Endothelial cell (in vitro differentiated cells): ENCODE measurements around the gene KSR2. TPM values are rescaled to one million over a fixed set of nuclear protein-coding genes. Genes with fewer than 3 reads are reported as not detected.

Source experiments
- DNase-seq: peaks from one replicate; pipeline ENCODE4 v3.0.0; 2021; ENCODE audit warnings: low spot score
- H3K27ac Mint-ChIP-seq: one replicate; pipeline ENCODE4 v1.8.0; 2021; ENCODE audit warnings: mixed read lengths, inconsistent platforms; ENCODE audit not compliant: unreplicated experiment
- H3K27me3 Mint-ChIP-seq: one replicate; pipeline ENCODE4 v1.8.0; 2021; ENCODE audit warnings: mild to moderate bottlenecking, moderate library complexity, mixed read lengths, inconsistent platforms; ENCODE audit not compliant: unreplicated experiment
- H3K36me3 Mint-ChIP-seq: one replicate; pipeline ENCODE4 v1.8.0; 2021; ENCODE audit warnings: mild to moderate bottlenecking, low read depth, mixed read lengths, inconsistent platforms; ENCODE audit not compliant: unreplicated experiment
- H3K4me1 Mint-ChIP-seq: one replicate; pipeline ENCODE4 v1.8.0; 2021; ENCODE audit warnings: mild to moderate bottlenecking, mixed read lengths, inconsistent platforms; ENCODE audit not compliant: unreplicated experiment
- H3K4me3 Mint-ChIP-seq: one replicate; pipeline ENCODE4 v1.8.0; 2021; ENCODE audit warnings: mild to moderate bottlenecking, mixed read lengths, inconsistent platforms; ENCODE audit not compliant: unreplicated experiment
- H3K9me3 Mint-ChIP-seq: one replicate; pipeline ENCODE4 v1.8.0; 2021; ENCODE audit warnings: mixed read lengths, inconsistent platforms; ENCODE audit not compliant: unreplicated experiment
- total RNA-seq: library from RNA; stranded (reverse); fragmentation: NEBNext Ultra II Directional; extraction: Animal tissue kit (Norgen Biotek cat#: 25700); gene quantifications from one replicate; pipeline ENCODE4 v1.2.1, GENCODE V29; 2021; ENCODE audit not compliant: unreplicated experiment
- TF ChIP-seq, protein P1 (sequence below): fragments of 200-600 bp; sonication (generic); IDR thresholded peaks from one replicate; pipeline ENCODE4 v1.5.0; 2021; ENCODE audit warnings: antibody characterized with exemption; ENCODE audit not compliant: unreplicated experiment

KSR2 gene
- total RNA-seq, 1 donor from 2014 or later = 0.05 TPM

DNA sequence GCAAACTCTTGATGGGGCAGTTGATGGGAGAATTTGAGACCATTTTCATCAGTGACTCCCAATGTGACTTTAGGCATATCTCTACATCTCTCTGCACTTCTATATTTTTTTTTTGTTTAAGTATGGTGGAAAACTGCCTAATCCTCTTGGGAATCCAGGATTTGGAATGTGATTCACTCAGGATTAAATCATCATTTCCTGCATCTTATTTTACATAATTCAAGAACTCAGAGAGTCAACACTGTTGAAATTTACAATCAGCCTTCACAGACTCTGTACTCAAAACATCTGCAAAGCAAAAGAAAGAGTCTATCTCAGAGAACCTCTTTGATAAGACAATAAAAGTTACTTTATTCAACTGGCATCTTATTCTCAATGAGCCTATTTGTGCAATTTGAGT lies 346.7 kb downstream of the KSR2 start:
- no peaks in the 10 kb centered on the region for H3K9me3 Mint-ChIP-seq
- H3K27ac Mint-ChIP-seq = no peak overlapping the region
- TF ChIP-seq, protein P1, sequence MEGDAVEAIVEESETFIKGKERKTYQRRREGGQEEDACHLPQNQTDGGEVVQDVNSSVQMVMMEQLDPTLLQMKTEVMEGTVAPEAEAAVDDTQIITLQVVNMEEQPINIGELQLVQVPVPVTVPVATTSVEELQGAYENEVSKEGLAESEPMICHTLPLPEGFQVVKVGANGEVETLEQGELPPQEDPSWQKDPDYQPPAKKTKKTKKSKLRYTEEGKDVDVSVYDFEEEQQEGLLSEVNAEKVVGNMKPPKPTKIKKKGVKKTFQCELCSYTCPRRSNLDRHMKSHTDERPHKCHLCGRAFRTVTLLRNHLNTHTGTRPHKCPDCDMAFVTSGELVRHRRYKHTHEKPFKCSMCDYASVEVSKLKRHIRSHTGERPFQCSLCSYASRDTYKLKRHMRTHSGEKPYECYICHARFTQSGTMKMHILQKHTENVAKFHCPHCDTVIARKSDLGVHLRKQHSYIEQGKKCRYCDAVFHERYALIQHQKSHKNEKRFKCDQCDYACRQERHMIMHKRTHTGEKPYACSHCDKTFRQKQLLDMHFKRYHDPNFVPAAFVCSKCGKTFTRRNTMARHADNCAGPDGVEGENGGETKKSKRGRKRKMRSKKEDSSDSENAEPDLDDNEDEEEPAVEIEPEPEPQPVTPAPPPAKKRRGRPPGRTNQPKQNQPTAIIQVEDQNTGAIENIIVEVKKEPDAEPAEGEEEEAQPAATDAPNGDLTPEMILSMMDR = no peak
- no peaks in the 10 kb centered on the region for H3K36me3 Mint-ChIP-seq
- no peaks in the 10 kb centered on the region for H3K27me3 Mint-ChIP-seq
- no peak overlapping the region for H3K4me3 Mint-ChIP-seq
- no peak for DNase-seq
- no peaks in the 10 kb centered on the region for H3K4me1 Mint-ChIP-seq

DNA sequence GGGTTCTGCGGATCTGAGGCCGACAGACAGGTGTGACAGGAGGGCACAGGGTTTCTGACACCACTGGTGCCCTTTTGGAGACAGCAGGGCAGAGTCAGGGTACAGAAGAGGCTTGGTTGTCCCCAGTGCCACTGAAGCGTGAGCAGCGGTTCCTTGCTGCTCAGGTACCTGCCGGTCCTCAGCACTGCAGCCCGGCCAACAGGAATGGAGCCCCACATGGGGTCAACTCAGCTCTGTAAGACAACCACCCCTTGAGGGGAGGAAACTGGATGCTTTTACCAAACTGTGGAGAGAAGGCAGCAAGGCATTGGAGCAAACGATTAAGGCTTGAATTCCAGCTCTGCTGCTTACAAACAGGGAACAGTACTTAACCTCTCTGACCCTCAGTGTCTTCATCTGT lies 361.0 kb downstream of the KSR2 start:
- TF ChIP-seq, protein P1 = no peak
- Mint-ChIP-seq H3K4me3 (no peak overlapping the region), H3K36me3 (no peaks in the 10 kb centered on the region), H3K4me1 (no peaks in the 10 kb centered on the region), H3K27me3 (no peaks in the 10 kb centered on the region), H3K27ac (no peak overlapping the region), H3K9me3 (no peaks in the 10 kb centered on the region)
- DNase-seq = no peak

DNA sequence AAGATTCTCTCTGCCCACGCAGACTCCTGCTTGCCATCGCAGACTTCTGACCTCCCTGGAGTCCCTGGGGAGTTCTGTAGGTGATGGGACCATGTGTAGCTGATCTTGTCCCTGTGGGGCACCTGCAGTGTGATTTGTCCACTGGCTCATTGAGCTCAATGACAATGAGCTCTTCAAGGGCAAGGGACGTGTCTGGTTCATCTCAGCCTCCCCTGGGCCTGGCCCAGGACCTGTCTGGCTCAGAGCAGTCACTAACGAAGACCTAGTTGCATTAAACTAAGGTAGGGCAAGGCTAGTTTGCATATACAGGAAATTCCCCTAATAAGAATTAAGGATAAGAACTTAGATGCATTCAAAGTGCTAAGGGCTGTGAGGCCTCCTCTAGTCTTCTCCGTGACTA lies 361.8 kb downstream of the KSR2 start:
- Mint-ChIP-seq H3K27ac (no peak overlapping the region), H3K4me3 (no peak overlapping the region), H3K27me3 (no peaks in the 10 kb centered on the region), H3K9me3 (no peaks in the 10 kb centered on the region), H3K36me3 (no peaks in the 10 kb centered on the region), H3K4me1 (no peaks in the 10 kb centered on the region)
- TF ChIP-seq, protein P1 = no peak
- DNase-seq = no peak

DNA sequence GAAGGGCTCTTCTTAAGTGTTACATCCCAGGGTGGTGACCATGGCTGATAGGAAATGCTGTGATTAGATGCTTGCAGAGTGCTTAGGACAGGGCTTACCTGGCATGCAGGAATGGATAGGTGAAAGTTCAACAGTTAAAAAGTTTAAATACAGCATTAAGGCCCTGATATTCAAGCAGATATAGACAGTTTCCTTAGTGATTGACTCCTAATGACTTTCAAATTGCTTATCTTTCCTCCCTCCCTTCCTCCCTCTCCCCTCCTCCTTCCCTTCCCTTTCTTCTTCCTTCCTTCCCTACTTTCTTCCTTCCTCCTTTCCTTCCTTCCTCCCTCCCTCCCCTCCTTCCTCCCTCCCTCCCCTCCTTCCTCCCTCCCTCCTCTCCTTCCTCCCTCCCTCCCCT lies 362.8 kb downstream of the KSR2 start:
- Mint-ChIP-seq H3K4me3 (no peak overlapping the region), H3K27ac (no peak overlapping the region), H3K4me1 (no peaks in the 10 kb centered on the region), H3K27me3 (no peaks in the 10 kb centered on the region), H3K9me3 (no peaks in the 10 kb centered on the region), H3K36me3 (no peaks in the 10 kb centered on the region)
- no peak for DNase-seq
- TF ChIP-seq, protein P1 = no peak

DNA sequence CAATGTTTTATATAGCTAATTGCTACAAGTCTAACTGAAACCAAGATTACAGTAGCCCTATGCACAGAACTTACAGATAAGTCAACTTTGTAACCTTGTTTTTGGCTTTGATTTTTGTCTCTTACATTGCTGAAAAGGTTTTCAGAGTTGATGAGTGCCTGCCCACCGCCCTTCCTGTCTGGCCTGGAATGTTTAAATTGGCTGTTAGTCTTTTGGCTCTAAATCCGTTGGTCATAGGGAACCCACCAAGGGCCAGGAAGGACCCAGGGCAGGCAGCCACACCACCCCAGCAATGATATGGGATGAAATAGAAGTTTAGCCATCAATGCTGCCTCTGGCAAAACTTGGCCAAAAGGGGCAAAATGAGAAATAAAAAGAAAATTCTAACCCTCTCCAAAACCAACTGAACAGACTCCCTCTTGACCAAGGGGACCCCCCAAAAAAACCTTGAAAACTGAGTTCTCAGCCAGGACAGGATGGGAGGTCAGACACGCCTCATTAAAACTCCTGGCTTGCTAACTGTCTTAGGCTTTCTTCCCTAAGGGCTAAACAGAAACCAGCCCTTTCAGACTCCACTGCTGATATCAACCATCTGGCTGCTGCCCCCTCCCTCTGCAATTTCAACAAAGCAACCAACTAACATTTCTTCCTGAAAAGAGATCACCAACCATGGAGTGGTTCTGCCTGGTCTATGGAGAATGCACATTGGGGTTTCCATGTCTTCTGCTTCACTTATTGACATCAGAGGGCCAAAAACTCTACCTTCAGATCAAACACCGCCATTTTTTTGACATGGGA lies 365.3 kb downstream of the KSR2 start:
- H3K4me1 Mint-ChIP-seq = no peaks in the 10 kb centered on the region
- DNase-seq = no peak
- no peaks in the 10 kb centered on the region for H3K9me3 Mint-ChIP-seq
- TF ChIP-seq, protein P1 = no peak
- no peak overlapping the region for H3K4me3 Mint-ChIP-seq
- no peaks in the 10 kb centered on the region for H3K36me3 Mint-ChIP-seq
- H3K27me3 Mint-ChIP-seq = no peaks in the 10 kb centered on the region
- H3K27ac Mint-ChIP-seq = no peak overlapping the region
